Stimulated activated CD4-positive, alpha-beta T cell treated with anti-CD3 and anti-CD28 coated beads, Interleukin-15, amount 100 ng/mL, for 24 hours (primary cell): ENCODE measurements around the gene FBXO11.
"Not testable (repeated sequence)": the region's sequence is repeated elsewhere in the genome, so short reads cannot be mapped to it uniquely, and the experiment has no call there.

ENCODE experiments used
- DNase-seq: peaks from one replicate; pipeline ENCODE4 v3.0.0-alpha.2; 2020

FBXO11 gene

DNA sequence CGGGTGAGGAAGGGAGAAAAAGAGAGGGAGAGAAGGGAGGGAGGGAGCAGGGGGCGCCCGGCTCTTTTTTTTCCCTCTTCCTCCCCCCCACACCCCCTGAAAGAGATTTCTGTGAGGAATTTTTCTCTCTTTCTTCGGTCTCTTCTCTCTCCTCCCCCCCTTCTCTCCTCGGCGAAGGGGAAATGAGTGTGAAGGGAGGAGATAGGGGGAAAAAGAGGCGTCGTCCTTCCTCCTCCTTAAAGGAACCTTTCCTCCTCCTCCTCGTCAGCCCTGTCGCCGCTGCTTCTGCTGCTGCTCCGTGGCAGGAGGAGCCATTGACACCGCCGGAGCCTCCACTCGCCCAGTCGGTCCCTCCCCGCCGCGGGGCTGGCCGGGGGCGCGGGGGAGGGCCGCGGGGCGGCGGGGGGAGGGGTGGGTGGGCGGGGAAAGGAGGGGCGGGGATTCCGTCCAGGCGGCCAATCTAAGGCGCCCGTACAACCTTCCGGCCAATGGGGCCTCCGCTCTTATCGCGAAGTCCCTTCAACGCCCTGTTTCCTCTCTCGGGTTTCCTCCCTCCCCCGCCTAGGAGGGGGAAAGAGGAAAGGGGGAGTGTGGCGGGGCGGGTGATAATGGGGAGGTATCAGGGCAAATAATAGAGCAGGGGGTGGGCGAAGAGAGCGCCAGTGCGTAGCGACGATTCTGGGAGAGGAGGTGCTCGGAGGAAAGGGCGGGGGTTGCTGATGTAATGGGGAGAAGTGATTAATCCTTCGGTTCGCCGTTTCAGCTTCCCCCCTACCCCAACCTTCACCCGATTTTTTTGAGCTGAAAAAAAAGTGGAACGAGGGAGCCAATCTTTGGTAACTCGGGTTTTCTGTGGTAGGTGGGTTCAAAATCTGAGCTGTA is at the start of gene FBXO11:
TSS of gene FBXO11 (minus strand) at position 342 of the 882 bp plus-strand sequence. CDS start 778 bp downstream, outside the sequence.
- DNase-seq, result peak; percentile 96

DNA sequence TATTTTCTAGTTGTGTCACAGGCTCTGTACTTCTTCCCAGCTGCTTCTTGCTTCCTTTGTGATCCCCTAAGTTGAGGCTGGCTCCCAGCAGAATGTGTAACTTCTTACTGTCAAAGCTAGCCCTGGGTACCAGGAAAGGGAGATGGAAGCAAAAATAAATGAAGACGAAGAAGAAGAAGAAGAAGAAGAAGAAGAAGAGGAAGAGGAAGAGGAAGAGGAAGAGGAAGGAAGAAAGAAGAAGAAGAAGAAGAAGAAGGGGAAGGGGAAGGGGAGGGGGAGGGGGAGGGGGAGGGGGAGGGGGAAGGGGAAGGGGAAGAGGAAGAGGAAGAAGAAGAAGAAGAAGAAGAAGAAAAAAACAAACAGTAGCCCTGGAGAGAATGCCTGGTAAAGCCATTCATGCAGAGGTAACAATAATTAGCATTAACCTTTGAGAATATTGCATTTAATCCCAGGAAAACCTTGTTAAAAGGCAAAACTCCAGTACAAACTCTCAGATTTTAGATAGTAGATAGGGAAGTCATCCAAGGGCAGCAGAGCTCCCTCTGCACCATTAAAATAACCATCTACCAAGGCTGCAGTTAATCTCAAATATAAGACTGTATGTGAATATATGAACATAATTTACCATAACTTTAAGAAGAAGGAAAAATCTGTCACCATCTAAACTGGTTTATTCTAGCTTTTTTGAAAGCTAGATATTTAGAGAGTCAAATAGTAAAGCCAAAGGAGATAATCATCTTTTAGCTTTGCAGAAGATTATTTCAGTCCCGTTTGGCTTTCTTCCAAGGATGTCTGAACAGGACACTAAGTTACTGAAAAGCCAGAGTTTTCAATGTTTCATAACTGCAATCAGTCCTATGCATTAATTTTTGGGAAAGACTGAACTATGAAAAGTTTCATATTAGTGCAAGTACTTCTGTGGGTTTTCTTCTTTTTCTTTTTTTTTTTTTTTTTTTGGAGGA is 44.3 kb upstream of the FBXO11 start:
- DNase-seq, result no peak

DNA sequence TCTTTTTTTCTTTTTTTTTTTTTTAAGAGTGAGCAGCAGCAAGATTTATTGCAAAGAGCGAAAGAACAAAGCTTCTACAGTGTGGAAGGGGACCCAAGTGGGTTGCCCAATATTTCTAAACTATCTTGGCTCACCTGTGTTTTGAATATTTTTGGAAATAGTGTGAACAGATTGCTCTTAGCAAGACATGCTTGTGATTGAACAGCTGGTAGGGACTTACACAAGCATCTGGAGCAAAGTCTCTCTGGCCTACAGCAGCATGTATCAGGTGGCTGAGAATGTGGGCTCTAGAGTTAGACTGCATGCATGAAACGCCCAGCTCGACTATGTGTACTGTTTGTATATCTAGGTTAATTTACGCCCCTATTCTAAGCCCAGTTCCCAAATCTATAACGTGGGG is 40.3 kb upstream of the FBXO11 start:
- DNase-seq, result no peak

DNA sequence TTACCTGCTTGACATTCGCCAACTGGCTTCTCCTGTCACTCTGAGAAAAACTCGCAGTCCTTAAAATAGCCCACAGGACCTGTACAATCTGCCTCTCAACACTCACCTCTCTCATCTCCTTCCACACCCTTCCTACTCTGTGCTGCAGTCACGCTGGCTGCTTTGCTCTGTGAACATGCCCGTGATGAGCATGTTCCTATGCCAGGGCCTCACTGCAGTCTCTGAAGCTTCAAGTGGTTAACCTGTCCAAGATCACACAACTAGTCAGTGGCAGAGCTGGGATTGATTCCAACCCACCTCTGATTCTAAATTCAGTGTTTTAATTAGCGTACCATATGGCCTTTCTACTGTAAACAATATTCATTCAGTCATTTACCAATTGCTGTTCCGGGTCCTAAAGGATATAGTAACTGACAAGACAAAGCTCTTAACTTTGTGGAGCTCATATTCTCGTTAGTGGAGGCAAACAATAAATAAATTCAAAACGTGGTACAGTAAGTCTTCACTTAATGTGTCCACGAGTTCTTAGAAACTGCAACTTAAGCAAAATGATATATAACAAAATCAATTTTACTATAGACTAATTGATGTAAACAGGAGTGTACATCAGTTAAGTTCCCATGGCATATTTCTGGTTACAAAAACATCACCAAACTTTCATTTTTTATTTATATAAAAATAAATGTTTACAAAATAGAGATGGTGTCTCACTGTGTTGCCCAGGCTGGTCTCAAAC is 38.9 kb upstream of the FBXO11 start:
- no peak for DNase-seq

DNA sequence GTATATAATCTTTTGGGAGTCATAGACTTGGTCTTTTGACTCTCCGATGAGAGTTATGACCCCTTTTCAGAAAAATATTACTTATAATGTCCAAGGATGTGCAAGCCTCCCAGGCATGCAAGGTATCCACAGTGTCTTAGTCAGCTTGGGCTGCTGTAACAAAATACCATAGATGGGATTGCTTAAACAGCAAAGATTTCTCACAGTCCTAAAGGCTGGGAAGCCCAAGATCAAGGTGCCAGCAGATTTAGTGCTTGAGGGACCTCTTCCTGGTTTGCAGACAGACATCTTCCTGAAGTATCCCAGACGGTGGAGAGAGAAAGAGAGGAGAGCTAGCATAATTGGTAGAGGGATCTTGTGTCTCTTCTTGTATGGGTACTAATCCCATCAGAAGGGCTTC is 35.6 kb upstream of the FBXO11 start:
- no peak for DNase-seq

DNA sequence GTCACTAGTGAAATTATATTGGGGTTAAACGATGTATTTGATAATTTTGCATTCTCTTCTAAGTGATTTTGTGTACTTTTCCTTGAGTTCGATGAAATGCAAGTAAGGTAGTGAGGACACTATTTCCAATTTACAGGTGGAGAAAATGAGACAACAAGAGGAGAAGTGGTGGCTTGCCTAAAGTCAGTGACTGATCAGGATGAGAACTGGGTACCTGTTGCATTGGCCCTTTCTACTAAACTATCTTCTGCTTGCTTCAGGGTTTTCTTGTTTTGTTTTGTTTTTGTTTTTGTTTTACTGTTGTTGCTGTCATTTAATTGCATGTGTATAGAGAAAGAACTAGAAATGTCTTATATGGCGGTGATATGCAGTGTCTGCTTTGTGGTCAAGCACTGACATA is 31.4 kb upstream of the FBXO11 start:
- no peak for DNase-seq

DNA sequence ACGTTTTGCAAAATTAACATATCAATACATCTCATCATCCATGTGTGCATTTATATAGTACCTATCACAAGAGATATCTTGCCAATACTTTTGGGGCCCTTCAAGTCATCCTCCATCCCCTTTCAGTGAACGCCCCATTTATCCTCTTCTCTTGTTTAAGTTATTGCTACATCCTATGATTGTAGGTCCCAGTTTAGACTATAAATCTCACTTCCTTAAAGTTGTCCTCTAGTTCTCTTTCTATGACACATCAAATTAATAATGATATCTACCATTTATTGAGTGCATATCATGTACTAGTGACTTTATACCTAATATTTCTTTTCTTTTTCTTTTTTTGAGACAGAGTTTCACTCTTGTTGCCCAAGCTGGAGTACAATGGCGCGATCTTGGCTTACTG is 28.8 kb upstream of the FBXO11 start:
- no peak for DNase-seq

DNA sequence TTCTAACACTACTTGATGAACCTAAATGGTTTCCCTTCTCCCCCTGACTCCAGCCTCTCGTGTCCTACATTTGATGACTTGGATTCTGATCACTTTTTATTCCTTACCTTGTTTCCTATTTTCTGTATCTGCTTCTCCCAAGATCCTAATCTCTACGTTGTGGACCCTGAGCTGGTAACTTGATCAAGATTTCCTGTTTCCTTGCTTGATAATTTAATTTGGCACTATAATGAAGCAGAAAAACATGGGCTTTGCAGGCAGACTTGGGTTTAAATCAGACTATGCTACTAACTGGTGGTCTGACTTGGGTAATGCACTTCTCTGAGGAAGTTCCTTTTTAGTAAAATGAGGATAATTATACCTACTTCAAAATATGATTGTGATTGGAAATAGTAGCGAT is 11.7 kb upstream of the FBXO11 start:
- no peak for DNase-seq

DNA sequence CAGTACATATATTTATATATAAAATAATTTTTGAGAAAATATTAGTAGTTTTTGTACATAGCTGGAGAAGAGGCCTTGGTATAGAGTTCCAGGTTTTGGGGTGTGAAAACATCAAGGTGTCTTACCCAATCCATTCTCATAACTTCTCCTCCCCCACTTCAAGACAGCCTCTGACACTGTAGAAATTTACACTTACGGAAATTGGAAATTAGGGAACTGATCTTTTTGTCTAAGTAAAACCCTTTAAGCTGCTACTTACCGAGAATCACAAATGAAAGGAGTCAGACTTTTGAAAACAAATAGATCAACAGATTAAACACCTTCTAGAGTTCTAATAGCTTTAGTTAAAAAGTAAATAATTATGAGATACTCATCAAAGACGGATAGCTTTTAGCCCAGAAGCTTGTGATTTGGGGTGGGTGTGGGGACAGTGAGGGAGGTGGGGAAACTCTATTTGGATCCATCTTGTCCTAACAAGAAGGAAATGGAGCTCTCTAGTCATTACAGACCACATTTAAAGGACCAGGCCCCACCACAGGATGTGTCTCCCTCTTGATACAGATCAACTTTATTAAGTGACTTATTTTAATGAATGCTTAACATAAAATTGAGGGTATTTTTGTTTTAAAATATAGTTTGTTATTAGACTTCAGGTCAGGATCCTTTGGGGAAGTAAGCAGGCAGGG is 11.1 kb upstream of the FBXO11 start:
- no peak for DNase-seq

DNA sequence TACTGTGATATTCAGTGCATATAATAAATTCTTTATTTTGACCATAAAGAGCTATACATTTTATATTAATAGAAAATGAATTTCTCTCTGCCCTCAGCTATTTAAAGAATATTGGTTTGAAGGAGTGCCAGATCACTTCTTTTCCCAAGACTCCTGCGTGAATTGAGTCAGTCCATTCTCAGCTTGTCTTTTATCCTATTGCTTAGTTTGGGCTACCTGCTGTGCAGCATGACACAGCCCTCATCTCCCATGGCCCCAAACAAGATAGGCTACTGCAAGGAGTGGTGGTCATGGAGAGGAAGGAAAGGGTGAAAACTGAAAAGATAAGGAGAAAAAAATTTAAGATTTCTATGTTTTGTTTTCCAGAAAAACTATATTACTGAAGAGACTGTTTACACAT is 10.1 kb upstream of the FBXO11 start:
- no peak for DNase-seq

DNA sequence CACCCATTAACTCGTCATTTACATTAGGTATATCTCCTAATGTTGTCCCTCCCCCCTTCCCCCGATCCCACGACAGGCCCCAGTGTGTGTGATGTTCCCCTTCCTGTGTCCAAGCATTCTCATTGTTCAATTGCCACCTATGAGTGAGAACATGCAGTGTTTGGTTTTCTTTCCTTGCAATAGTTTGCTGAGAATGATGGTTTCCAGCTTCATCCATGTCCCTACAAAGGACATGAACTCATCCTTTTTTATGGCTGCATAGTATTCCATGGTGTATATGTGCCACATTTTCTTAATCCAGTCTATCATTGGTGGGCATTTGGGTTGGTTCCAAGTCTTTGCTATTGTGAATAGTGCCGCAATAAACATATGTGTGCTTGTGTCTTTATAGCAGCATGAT is 4.4 kb upstream of the FBXO11 start:
- not testable (repeated sequence) for DNase-seq

DNA sequence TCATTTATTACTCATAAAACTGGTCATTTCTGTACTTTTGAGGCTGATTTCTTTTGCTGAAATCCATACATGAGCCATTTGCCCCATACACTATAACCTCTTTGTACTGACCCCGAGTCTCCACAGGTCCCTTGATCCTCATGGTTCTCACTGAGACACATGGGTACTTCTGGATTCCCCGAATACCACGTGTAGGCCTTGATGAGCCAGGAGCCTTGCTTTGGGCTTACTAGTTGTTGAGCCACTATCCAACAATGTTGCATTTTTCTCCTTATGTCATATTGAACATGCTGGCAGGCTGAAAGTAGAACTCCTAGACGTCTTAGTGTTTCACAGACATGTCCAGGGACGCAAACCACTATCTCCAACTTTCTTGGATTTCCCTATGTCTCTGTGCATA is 2.4 kb upstream of the FBXO11 start:
- DNase-seq, result no peak

DNA sequence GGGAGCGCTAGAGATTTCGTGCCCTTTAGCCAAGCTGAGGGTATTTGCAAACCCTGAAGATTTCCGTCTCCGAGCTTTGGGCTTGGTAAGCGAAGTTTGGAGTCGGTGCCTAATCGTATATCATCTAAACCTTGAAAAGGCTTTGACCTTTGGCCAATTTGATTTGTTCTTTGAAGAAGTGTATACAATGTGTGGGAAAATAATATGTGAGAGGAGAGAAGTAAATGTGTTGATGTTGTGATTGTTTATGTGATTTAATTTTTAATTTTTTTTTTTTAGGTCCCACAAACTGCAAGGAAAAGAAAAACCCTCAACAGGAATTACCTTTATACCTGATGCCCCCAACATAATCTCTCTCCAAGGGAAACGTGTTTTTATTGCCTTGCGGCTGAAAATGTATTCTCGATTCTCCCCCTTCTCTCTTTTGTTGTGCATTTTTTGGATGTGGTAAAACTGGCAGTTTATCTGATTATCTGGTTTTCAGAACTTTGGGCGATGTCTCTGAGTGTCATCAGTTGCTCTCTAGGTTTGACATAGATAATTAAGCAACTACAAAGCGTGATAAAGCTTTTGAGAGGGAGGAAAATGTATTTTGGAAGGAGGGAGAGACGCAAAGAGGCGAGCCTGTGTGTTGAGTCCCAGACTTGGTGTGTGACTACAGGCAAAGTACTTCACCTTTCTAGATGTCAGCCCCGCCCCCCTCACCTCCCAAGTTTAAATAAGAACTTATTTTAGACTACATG is 912 bp upstream of the FBXO11 start:
- DNase-seq, result peak; percentile 48

DNA sequence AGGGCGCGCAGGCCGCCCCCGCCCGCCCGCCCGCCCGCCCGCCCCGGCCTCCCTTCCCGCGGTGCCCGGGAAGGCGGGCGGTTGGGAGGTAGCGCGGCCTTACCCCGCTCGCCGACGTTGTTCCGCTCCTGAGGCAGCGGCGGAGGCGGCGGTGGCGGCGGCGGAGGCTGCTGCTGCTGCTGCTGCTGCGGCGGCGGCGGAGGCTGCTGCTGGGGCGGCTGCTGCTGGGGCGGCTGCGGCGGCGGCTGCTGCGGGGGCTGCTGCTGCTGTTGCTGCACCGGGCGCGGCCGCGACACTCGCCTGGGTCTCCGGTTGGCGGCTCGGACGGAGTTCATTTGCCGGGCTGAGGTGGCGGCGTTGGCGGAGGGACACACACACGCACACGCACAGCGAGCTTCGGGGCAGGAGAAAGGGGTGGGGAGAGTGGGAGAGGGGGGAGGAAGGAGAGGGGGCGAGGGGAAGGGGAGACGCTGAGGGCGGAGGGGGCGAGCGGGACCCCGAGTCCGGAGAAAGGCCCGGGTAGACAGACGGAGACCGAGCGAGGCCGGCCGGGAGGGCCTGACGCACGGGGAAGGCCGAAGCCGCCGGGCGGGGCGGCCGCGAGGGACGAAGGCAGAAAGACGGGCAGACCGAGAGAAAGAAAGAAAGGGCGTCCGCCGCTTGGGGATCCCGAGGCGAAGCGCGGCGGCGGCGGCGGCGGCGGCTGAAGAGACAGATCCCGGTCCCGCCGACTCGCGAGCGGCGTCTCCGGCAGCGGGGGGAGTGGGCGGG is 727 bp downstream of the FBXO11 start:
- DNase-seq, result peak; percentile 68

DNA sequence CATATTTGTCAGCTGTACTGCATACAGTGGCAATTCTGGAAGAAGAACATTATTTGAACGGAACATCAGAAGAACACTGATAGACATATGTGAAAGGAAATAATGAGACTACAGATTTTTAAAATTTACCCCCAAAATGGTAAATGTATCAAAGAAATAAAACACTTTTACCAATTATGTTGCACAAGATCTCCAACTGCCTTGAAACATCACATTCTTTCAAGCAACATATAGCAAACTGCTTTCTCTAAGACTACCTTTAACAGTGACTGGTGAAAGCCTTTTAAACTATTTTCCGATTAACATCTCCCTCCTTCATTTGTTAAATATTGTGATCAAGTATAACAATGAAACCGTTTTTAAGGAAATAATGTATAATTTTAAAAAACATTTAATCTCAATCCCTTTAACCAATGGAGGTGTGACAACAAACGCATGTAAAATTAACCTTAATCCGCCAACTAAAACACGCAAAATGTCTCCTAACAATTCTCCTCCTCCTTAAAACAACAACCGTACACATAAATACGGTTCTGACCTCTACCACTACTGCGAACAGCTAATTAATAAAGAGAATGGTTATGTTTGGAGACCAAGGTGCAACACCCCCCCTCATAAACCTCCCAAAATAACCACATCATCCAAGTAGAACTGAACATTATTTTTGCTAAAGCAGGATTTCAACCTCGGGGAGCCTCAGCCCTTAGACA is 2.4 kb downstream of the FBXO11 start:
- no peak for DNase-seq

DNA sequence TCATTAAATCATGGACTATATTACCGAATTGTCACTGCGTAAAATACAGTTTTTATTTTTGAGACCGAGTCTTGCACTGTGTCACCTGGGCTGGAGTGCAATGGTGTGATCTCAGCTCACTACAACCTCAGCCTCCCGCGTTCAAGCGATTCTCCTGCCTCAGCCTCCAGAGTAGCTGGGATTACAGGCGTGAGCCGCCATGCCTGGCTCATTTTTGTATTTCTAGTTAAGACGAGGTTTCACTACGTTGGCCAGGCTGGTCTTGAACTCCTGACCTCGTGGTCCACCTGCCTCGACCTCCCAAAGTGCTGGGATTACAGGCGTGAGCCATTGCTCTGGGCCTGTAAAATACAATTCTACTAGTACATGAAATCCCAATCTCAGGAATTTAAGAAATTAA is 4.4 kb downstream of the FBXO11 start:
- DNase-seq, result not testable (repeated sequence)

DNA sequence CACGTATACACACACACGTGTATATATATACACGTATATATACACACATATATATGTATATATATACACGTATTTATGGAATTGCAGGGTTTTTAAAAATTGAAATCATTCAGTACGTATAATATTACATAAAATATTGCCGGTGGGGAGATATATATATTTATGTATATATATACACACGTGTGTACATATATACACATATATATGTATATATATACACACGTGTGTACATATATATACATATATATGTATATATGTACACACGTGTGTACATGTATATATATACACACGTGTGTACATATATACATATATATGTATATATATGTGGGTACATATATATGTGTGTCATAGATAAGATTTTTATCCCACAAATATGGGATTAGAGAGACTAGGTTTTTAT is 5.4 kb downstream of the FBXO11 start:
- no peak for DNase-seq

DNA sequence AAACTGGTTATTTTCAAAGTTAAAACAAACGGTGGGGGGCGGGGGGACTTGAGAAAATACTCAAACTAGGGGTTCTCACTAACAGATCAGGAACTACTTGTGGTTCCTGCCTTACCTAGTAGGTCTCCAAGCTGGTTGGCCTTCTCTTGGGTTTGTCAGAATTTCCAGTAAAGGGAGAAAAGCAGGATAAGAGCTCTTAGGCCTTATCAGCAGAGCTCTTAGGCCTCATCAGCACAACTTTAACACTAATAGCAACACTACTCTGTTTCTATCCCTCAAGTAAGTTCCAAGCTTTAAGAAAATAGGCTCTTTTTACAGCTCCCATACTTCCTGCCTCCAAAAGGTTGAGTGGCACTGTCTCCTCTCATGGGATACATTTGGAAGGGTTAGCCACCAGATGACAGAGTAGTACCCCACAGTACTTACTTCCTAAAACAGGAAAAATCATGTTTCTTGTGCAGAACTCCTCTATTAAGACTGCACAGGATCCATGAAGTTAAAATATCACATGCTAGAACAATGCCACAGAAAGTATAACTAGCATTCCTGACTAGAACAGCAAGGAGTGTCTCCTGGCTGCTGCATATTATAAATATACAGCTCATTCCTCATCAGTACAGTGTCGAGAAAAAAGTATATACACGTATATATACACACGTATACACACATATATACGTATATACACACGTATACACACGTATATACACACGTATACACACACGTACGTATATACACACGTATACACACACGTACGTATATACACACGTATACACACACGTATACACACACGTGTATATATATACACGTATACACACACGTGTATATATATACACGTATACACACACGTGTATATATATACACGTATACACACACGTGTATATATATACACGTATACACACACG is 6.1 kb downstream of the FBXO11 start:
- no peak for DNase-seq
